Endothelial cell of umbilical vein (primary cell): ENCODE data around the gene ULK4. TPM values are rescaled to one million over a fixed set of nuclear protein-coding genes. Genes with fewer than 3 reads are reported as not detected.

ENCODE experiments used
- BruUV-seq: library from RNA; stranded (reverse); fragments of 400-500 nt; replicated peaks from 2 replicates; lab custom pipeline; 2021; lab: Mats Ljungman, UMichigan
- CTCF ChIA-PET: fragments of 300-600, 350-600 bp; sonication (Branson Sonifier 250); formaldehyde crosslinking; loops from one replicate; lab custom pipeline; 2021; ENCODE audit warnings: antibody characterized with exemption, inconsistent platforms; lab: Charles Lee
- POLR2A ChIA-PET: fragments of 300-600, 350-600 bp; sonication (Branson Sonifier 250); formaldehyde crosslinking; loops from one replicate; lab custom pipeline; 2021; ENCODE audit warnings: antibody characterized with exemption, inconsistent platforms; lab: Charles Lee
- DNase-seq: peaks from one replicate; pipeline ENCODE4 v3.0.0-alpha.2; 2011; ENCODE audit warnings: low read depth, low spot score
- FAIRE-seq: peaks from 2 replicates; lab custom pipeline; 2011; peaks lifted over from hg19 to GRCh38; lab: Jason Lieb, UNC
- H2AFZ ChIP-seq: 2 replicates; pipeline ENCODE4 v1.6.0; 2012; ENCODE audit warnings: low read depth, low read length, control low read depth, inconsistent platforms
- H3K27ac ChIP-seq: 2 replicates; pipeline ENCODE4 v1.5.1; 2011; ENCODE audit warnings: low read depth, mild to moderate bottlenecking, control low read depth, low read length, moderate library complexity; ENCODE audit not compliant: insufficient read depth
- H3K27me3 ChIP-seq, 2 experiments: 2 replicates each; pipeline versions ENCODE4 v1.6.0 to v1.6.1; 2011; ENCODE audit warnings: low read length in 2 of 2, mixed read lengths in 1 of 2; ENCODE audit not compliant: control insufficient read depth in 2 of 2, insufficient read depth in 2 of 2
- H3K36me3 ChIP-seq, 2 experiments: 2 replicates in 1 of 2; 3 replicates in 1 of 2; pipeline ENCODE4 v1.5.1; 2011; ENCODE audit warnings: low read length in 2 of 2, mild to moderate bottlenecking in 1 of 2, moderate library complexity in 1 of 2; ENCODE audit not compliant: control insufficient read depth in 2 of 2, insufficient read depth in 2 of 2; ENCODE audit errors: extremely low read depth in 1 of 2
- H3K4me1 ChIP-seq: 3 replicates; pipeline ENCODE4 v1.5.1; 2011; ENCODE audit warnings: mild to moderate bottlenecking, low read length; ENCODE audit not compliant: control insufficient read depth, insufficient read depth; ENCODE audit errors: extremely low read depth
- H3K4me2 ChIP-seq: 2 replicates; pipeline ENCODE4 v1.6.1; 2011; ENCODE audit warnings: low read length, control low read depth, mixed read lengths; ENCODE audit not compliant: insufficient read depth
- H3K4me3 ChIP-seq, 3 experiments: fragments of 200-600 bp in 1 of 3; sonication (generic), shearing (Covaris generic) in 1 of 3; replicated peaks in 1 of 3; 2 replicates each; pipeline ENCODE4 v1.5.1; 2011 to 2016; ENCODE audit warnings: control low read depth in 3 of 3, low read length in 3 of 3, mild to moderate bottlenecking in 2 of 3, inconsistent platforms in 1 of 3, low read depth in 1 of 3, moderate library complexity in 1 of 3; ENCODE audit not compliant: insufficient read depth in 1 of 3
- H3K79me2 ChIP-seq: 2 replicates; pipeline ENCODE4 v1.6.0; 2012; ENCODE audit warnings: low read length, inconsistent platforms; ENCODE audit not compliant: control insufficient read depth, insufficient read depth
- H3K9ac ChIP-seq: replicated peaks from 2 replicates; pipeline ENCODE3; 2011; ENCODE audit warnings: low read length, control low read depth; ENCODE audit not compliant: insufficient read depth; ENCODE audit errors: extremely low read depth
- H3K9me1 ChIP-seq: replicated peaks from 3 replicates; pipeline ENCODE4 v1.6.0; 2011; ENCODE audit warnings: mild to moderate bottlenecking, low read length; ENCODE audit not compliant: control insufficient read depth, insufficient read depth; ENCODE audit errors: extremely low read depth
- H3K9me3 ChIP-seq: replicated peaks from 2 replicates; pipeline ENCODE4 v1.5.1; 2012; ENCODE audit warnings: low read length, inconsistent platforms; ENCODE audit not compliant: control insufficient read depth, insufficient read depth
- H4K20me1 ChIP-seq: replicated peaks from 2 replicates; pipeline ENCODE3; 2011; ENCODE audit warnings: mild to moderate bottlenecking, low read length; ENCODE audit not compliant: control insufficient read depth, insufficient read depth; ENCODE audit errors: extremely low read depth
- EZH2 ChIP-seq: IDR thresholded peaks from 2 replicates; pipeline ENCODE4 v1.6.1; 2012; ENCODE audit warnings: borderline replicate concordance, low read depth, mild to moderate bottlenecking, moderate library complexity, low read length, inconsistent platforms; ENCODE audit not compliant: severe bottlenecking
- FOS ChIP-seq: IDR thresholded peaks from 2 replicates; pipeline ENCODE4 v1.6.1; 2011; ENCODE audit warnings: mild to moderate bottlenecking, low read length, moderate library complexity, borderline replicate concordance; ENCODE audit not compliant: insufficient read depth
- GATA2 ChIP-seq: IDR thresholded peaks from 2 replicates; pipeline ENCODE4 v1.7.0; 2011; ENCODE audit warnings: low read depth, mild to moderate bottlenecking, moderate library complexity, mixed read lengths, low read length; ENCODE audit not compliant: insufficient read length, insufficient read depth
- JUN ChIP-seq: IDR thresholded peaks from 2 replicates; pipeline ENCODE4 v1.6.1; 2011; ENCODE audit warnings: borderline replicate concordance, low read depth; ENCODE audit not compliant: insufficient read length, insufficient read depth
- MYC ChIP-seq: IDR thresholded peaks from one replicate; pipeline ENCODE4 v1.6.1; 2011; ENCODE audit warnings: mild to moderate bottlenecking, low read depth, low read length
- POLR2A ChIP-seq: IDR thresholded peaks from 2 replicates; pipeline ENCODE4 v1.6.1; 2012; ENCODE audit warnings: low read depth, mild to moderate bottlenecking, control low read depth, low read length
- POLR2AphosphoS5 ChIP-seq: IDR thresholded peaks from 2 replicates; pipeline ENCODE4 v1.6.1; 2012; ENCODE audit warnings: low read depth, mild to moderate bottlenecking, control low read depth, low read length, moderate library complexity; ENCODE audit not compliant: insufficient read depth
- dilution Hi-C: fragments of 300-500 bp; cut with MboI; formaldehyde crosslinking; loops from one replicate; pipeline ENCODE4 v1.15.0; 2019; ENCODE audit warnings: low sequenced_read_pairs; ENCODE audit not compliant: extremely low pct_ligation_motif_present
- intact Hi-C: fragments of 100-400 bp; cut with micrococcal nuclease; formaldehyde crosslinking; loops from one replicate; pipeline ENCODE4 v1.10.0; 2022
- polyA plus RNA-seq, 4 experiments: library from polyadenylated mRNA; depleted of rRNA in 3 of 4; stranded (reverse) in 3 of 4; unstranded in 1 of 4; fragments of >200 nt; gene quantifications; 2 replicates each; pipeline versions ENCODE4 v1.2.1 to v1.2.3, GENCODE V29; 2011 to 2012; ENCODE audit warnings: missing spikeins in 1 of 4
- total RNA-seq: library from RNA; stranded (reverse); gene quantifications from 2 replicates; pipeline ENCODE4 v1.2.3, GENCODE V29; 2021
- TF ChIP-seq, protein P1 (sequence below), 2 donors: IDR thresholded peaks; 1 replicate in 1 of 2; 2 replicates in 1 of 2; pipeline ENCODE4 v1.5.1; 2011; ENCODE audit warnings: low read length in 2 of 2, mild to moderate bottlenecking in 2 of 2, moderate library complexity in 2 of 2, control low read depth in 1 of 2, inconsistent platforms in 1 of 2, low read depth in 1 of 2; ENCODE audit not compliant: insufficient read depth in 1 of 2; ENCODE audit errors: extremely low read depth in 1 of 2
- TF ChIP-seq, protein P2 (sequence below): IDR thresholded peaks from 2 replicates; pipeline ENCODE4 v1.6.1; 2011; ENCODE audit not compliant: insufficient read depth, insufficient read length

Gene ULK4
- total and polyA plus RNA-seq, 2 donors (not counting 3 experiments of a cell fraction or from before 2014, with no cell fraction given) = 3.3 to 16.0 TPM

DNA sequence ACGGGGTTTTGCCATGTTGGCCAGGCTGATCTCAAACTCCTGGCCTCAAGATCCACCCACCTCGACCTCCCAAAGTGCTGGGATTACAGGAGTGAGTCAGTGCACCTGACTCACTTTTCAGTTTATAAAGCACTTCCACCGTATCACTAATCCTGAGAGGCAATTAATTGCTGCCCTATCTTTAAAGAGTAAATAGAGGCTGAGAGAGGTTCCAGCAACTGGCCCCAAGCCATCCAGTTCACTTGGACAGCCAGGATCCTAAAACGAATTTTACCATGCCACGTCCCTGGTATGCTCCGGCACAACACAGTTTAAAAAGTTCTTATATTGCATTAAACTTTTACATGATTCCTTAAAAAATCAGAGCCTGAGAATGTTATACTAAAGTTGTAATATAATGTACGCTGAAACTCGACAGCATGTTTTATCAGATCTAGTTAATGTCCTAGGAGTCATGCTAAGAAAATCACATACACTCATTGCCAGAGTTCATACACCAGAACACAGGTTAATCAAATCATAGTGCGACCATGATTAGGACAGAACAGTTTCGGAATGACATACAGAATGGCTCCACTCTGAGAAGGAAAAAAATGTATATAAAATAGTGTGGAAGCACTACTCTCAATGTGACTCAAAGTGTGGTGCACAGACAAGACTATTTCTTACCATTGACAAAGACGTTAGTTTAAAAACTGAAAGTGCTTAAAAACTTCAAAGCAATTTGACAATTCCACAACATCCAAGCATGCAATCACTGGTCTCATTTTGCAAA is 125.4 kb downstream of the ULK4 start:
- Histone ChIP-seq H3K27me3 (no peaks in the 10 kb centered on the region), H3K79me2 (no peaks in the 10 kb centered on the region), H3K9ac (no peak overlapping the region), H3K9me3 (no peaks in the 10 kb centered on the region), H3K9me1 (no peaks in the 10 kb centered on the region), H3K4me1 (no peaks in the 10 kb centered on the region), H2AFZ (no peak overlapping the region), H3K4me3 (no peak overlapping the region), H3K36me3 (no peaks in the 10 kb centered on the region), H4K20me1 (no peaks in the 10 kb centered on the region), H3K4me2 (no peak overlapping the region), H3K27ac (no peak overlapping the region)
- ChIA-PET POLR2A (no interaction called here), CTCF (no interaction called here)
- FAIRE-seq (no peak), DNase-seq (no peak)
- BruUV-seq = no TSS peak
- dilution Hi-C loops = no loop called here
- intact Hi-C loops = no loop called here
- TF ChIP-seq, protein P1, sequence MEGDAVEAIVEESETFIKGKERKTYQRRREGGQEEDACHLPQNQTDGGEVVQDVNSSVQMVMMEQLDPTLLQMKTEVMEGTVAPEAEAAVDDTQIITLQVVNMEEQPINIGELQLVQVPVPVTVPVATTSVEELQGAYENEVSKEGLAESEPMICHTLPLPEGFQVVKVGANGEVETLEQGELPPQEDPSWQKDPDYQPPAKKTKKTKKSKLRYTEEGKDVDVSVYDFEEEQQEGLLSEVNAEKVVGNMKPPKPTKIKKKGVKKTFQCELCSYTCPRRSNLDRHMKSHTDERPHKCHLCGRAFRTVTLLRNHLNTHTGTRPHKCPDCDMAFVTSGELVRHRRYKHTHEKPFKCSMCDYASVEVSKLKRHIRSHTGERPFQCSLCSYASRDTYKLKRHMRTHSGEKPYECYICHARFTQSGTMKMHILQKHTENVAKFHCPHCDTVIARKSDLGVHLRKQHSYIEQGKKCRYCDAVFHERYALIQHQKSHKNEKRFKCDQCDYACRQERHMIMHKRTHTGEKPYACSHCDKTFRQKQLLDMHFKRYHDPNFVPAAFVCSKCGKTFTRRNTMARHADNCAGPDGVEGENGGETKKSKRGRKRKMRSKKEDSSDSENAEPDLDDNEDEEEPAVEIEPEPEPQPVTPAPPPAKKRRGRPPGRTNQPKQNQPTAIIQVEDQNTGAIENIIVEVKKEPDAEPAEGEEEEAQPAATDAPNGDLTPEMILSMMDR (IDR thresholded peaks at IDR 0.05; ENCODE audit: extremely low read depth in 1 of 2, insufficient read depth in 1 of 2, low read depth in 1 of 2, low read length in 2 of 2) = no peak
- no peak for TF ChIP-seq GATA2
- no peak for TF ChIP-seq MYC
- TF ChIP-seq, protein P2, sequence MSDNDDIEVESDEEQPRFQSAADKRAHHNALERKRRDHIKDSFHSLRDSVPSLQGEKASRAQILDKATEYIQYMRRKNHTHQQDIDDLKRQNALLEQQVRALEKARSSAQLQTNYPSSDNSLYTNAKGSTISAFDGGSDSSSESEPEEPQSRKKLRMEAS = no peak
- no peak for TF ChIP-seq FOS
- TF ChIP-seq POLR2AphosphoS5 = no peak
- no peak for TF ChIP-seq EZH2
- no peak for TF ChIP-seq POLR2A
- no peak for TF ChIP-seq JUN
